BE2C (cell line): ENCODE results near the gene CTTNBP2.

Experiments
- DNase-seq: peaks from one replicate; pipeline ENCODE4 v3.0.0-alpha.2; 2020
- H3K27me3 ChIP-seq: fragments of 250-450 bp; sonication (Bioruptor Pico); 2 replicates; pipeline ENCODE4 v1.5.1; 2020; ENCODE audit warnings: mild to moderate bottlenecking
- H3K36me3 ChIP-seq: fragments of 250-450 bp; sonication (Bioruptor Pico); 2 replicates; pipeline ENCODE4 v1.5.1; 2020; ENCODE audit warnings: mild to moderate bottlenecking
- H3K4me1 ChIP-seq: fragments of 250-450 bp; sonication (Bioruptor Pico); 2 replicates; pipeline ENCODE4 v1.5.1; 2020
- H3K4me3 ChIP-seq: 2 replicates; pipeline ENCODE4 v1.5.1; 2011; ENCODE audit warnings: low read depth, low read length
- H3K9me3 ChIP-seq: fragments of 250-450 bp; sonication (Bioruptor Pico); 2 replicates; pipeline ENCODE4 v1.5.1; 2020
- TF ChIP-seq, protein P1 (sequence below): IDR thresholded peaks from 2 replicates; pipeline ENCODE4 v1.5.1; 2012; ENCODE audit warnings: mild to moderate bottlenecking, low read depth, low read length

Gene CTTNBP2

DNA sequence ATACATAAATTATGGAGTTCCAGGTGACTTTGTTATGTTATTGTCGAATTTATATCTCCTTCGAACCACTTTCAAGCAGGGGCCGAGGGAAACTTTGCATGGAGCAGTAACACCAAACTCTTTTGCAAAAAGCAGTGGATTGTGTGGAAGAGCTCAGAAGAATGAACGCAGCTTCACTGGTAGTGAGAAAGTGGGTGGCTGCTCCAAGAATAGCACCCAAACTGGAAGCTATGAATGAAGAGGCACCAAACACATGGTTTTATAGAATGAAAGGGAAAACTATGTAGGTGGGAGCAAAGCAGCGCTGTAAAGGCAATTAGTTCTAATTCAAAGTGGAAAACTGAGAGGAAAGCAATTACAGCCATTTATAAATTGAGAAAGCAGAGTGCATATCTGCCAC lies 67.2 kb downstream of the CTTNBP2 start:
- TF ChIP-seq, protein P1, sequence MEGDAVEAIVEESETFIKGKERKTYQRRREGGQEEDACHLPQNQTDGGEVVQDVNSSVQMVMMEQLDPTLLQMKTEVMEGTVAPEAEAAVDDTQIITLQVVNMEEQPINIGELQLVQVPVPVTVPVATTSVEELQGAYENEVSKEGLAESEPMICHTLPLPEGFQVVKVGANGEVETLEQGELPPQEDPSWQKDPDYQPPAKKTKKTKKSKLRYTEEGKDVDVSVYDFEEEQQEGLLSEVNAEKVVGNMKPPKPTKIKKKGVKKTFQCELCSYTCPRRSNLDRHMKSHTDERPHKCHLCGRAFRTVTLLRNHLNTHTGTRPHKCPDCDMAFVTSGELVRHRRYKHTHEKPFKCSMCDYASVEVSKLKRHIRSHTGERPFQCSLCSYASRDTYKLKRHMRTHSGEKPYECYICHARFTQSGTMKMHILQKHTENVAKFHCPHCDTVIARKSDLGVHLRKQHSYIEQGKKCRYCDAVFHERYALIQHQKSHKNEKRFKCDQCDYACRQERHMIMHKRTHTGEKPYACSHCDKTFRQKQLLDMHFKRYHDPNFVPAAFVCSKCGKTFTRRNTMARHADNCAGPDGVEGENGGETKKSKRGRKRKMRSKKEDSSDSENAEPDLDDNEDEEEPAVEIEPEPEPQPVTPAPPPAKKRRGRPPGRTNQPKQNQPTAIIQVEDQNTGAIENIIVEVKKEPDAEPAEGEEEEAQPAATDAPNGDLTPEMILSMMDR, result no peak
- DNase-seq, result no peak
- H3K27me3 ChIP-seq, result no peaks in the 10 kb centered on the region
- H3K4me3 ChIP-seq, result no peak overlapping the region
- H3K4me1 ChIP-seq, result peaks cover 10% of the 10 kb centered on the region
- no peaks in the 10 kb centered on the region for H3K36me3 ChIP-seq
- H3K9me3 ChIP-seq, result no peaks in the 10 kb centered on the region

DNA sequence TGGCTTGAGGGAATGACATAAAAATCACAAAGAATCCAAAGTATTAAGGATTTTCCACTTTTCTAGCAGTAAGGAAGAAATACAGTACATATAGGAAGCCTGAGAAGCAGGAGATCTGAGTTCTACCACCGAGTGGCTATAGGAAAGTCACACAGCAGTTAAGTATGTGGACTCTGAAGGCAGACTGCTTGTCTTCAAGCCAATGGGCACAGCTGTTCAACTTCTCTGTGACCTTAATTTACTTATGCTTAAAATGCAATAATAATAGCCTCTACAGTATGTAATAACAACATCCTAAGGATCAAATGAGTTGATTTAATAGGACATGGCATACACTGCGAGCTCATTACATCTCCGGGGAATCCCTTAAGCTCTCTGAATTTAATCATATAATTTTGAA lies 68.0 kb downstream of the CTTNBP2 start:
- H3K4me1 ChIP-seq, result peaks cover 7% of the 10 kb centered on the region
- TF ChIP-seq, protein P1, result no peak
- no peaks in the 10 kb centered on the region for H3K36me3 ChIP-seq
- no peak for DNase-seq
- no peaks in the 10 kb centered on the region for H3K27me3 ChIP-seq
- H3K4me3 ChIP-seq, result no peak overlapping the region
- no peaks in the 10 kb centered on the region for H3K9me3 ChIP-seq

DNA sequence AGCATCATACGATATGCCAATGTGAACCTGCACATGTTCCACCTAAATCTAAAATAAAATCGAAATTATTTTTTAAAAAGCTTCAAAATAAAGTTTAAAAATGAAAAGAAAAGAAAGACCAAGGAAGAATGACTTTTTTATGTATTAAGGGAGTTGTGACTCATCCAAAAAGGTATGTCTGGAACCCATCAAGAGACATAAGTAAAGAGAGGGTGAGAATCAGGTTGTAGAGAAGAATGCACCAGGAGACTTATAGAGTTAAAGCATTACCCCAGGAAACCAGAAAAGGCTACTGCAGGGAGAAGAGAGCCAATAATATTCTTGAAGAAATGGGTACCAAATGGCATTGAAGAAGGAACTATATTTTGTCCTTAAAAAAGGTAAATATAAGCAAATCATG lies 69.8 kb downstream of the CTTNBP2 start:
- Histone ChIP-seq H3K27me3 (no peaks in the 10 kb centered on the region), H3K4me3 (no peak overlapping the region), H3K36me3 (no peaks in the 10 kb centered on the region), H3K9me3 (no peaks in the 10 kb centered on the region), H3K4me1 (peaks cover 7% of the 10 kb centered on the region)
- TF ChIP-seq, protein P1, result no peak
- DNase-seq, result no peak

DNA sequence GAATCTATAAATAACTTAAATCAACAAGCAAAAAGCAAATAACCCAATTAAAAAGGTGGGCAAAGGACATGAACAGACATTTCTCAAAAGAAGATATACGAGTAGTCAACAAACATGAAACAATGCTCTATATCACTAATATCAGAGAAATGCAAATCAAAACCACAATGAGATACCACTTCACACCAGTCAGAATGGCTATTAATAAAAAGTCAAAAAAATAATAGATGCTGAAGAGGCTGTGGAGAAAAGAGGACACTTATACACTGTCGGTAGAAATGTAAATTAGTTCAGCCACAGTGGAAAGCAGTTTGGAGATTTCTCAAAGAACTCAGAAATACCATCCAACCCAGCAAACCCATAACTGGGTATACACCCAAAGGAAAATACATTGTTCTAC lies 70.6 kb downstream of the CTTNBP2 start:
- no peaks in the 10 kb centered on the region for H3K36me3 ChIP-seq
- no peaks in the 10 kb centered on the region for H3K9me3 ChIP-seq
- no peaks in the 10 kb centered on the region for H3K27me3 ChIP-seq
- DNase-seq, result no peak
- TF ChIP-seq, protein P1, result no peak
- no peak overlapping the region for H3K4me3 ChIP-seq
- H3K4me1 ChIP-seq, result peaks cover 3% of the 10 kb centered on the region

DNA sequence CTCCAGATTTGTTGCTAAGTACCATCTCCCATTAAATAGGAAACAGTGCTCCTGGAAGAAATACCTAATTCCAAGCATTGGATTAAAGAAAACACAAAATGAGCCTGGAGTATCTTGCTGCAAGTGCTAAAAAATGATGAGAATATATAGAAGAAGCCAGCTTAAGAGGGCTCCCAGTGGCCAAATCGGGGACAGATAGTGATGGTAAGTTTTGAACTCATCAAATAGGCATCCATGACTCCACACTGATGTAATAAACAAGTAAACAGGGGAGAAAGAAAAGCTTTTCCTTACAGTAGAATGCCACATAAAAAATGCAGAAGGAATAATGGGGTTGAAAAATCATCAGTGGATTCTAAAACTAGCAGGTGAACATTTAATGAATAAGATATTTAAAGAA lies 72.4 kb downstream of the CTTNBP2 start:
- TF ChIP-seq, protein P1, result no peak
- H3K4me1 ChIP-seq, result no peaks in the 10 kb centered on the region
- no peaks in the 10 kb centered on the region for H3K36me3 ChIP-seq
- no peak overlapping the region for H3K4me3 ChIP-seq
- DNase-seq, result no peak
- no peaks in the 10 kb centered on the region for H3K27me3 ChIP-seq
- no peaks in the 10 kb centered on the region for H3K9me3 ChIP-seq

DNA sequence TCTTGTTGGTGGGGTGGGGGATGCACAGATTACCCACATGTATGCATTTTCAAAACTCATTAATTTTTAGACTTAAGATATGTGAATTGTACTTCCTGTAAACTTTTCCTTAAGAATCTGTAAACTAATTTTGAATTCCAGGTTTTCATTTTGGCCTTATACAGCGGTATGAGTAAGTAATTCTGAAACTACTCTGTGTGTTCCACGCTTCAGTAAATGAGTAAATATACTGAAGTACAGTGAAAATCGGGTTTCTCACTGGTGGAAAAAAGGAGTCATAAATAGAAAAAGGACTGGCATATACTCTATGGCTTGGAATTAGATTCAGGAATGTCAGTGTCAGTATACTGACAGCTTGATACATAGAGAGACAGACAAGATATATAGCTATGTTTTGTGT lies 72.8 kb downstream of the CTTNBP2 start:
- H3K27me3 ChIP-seq, result no peaks in the 10 kb centered on the region
- no peak for DNase-seq
- no peaks in the 10 kb centered on the region for H3K4me1 ChIP-seq
- no peaks in the 10 kb centered on the region for H3K36me3 ChIP-seq
- no peak overlapping the region for H3K4me3 ChIP-seq
- TF ChIP-seq, protein P1, result no peak
- no peaks in the 10 kb centered on the region for H3K9me3 ChIP-seq
